ENCODE results near the gene CNGB1. TPM values are rescaled to one million over a fixed set of nuclear protein-coding genes. Genes with fewer than 3 reads are reported as not detected.

Gene CNGB1
- polyA plus RNA-seq, 1 donor (not counting 4 experiments of a cell fraction or from before 2014, with no cell fraction given), result 0.08 TPM

GRCh38 chr16:58018803-58019202 is 47.9 kb upstream of the CNGB1 start:
- H3K4me1 ChIP-seq (ENCODE audit: control insufficient read depth, extremely low read depth, insufficient read depth, low read length), result peaks cover 17% of the 10 kb centered on the region
- H3K79me2 ChIP-seq (ENCODE audit: control insufficient read depth, insufficient read depth, low read length), result no peaks in the 10 kb centered on the region
- dilution Hi-C loops (cut with MboI; ENCODE audit: extremely low pct_ligation_motif_present, low sequenced_read_pairs), result no loop called here
- no peak overlapping the region for H2AFZ ChIP-seq (ENCODE audit: control insufficient read depth, low read length)
- FAIRE-seq (no peak), DNase-seq (ENCODE audit: low read depth, low spot score) (no peak)
- TF ChIP-seq CTCF (optimal IDR thresholded peaks at IDR 0.05 in 1 of 3, IDR thresholded peaks at IDR 0.05 in 1 of 3, conservative IDR thresholded peaks at IDR 0.05 in 1 of 3; ENCODE audit: extremely low read depth in 1 of 3, insufficient read depth in 2 of 3, low read length in 3 of 3) (peak in 1 of 3 experiments; percentile 21), EZH2 (IDR thresholded peaks at IDR 0.05; ENCODE audit: low read length) (no peak)
- peaks cover 5% of the 10 kb centered on the region for H4K20me1 ChIP-seq (ENCODE audit: control insufficient read depth, extremely low read depth, insufficient read depth, low read length)
- no peak overlapping the region for H3K4me3 ChIP-seq (ENCODE audit: control insufficient read depth in 2 of 3, extremely low read depth in 1 of 3, insufficient read depth in 2 of 3, low read depth in 1 of 3, low read length in 3 of 3)
- no peak overlapping the region for H3K9ac ChIP-seq (ENCODE audit: control insufficient read depth, extremely low read depth, insufficient read depth, low read length)
- H3K27ac ChIP-seq (ENCODE audit: control insufficient read depth, insufficient read depth, low read length), result no peak overlapping the region
- peaks cover 3% of the 10 kb centered on the region for H3K9me1 ChIP-seq (ENCODE audit: control insufficient read depth, extremely low read depth, insufficient read depth, low read length)
- H3K4me2 ChIP-seq (ENCODE audit: control insufficient read depth, extremely low read depth, insufficient read depth, low read depth, low read length), result no peak overlapping the region
- H3K27me3 ChIP-seq (ENCODE audit: control insufficient read depth, extremely low read depth, insufficient read depth, low read length), result no peaks in the 10 kb centered on the region
- H3K9me3 ChIP-seq (ENCODE audit: control insufficient read depth, low read depth, low read length), result no peaks in the 10 kb centered on the region
- peaks cover 15 to 20% of the 10 kb centered on the region in 2 experiments for H3K36me3 ChIP-seq (ENCODE audit: control insufficient read depth in 2 of 2, extremely low read depth in 1 of 2, insufficient read depth in 2 of 2, low read length in 2 of 2)

- no peaks in the 10 kb centered on the region for H3K9me3 ChIP-seq (ENCODE audit: control insufficient read depth, low read depth, low read length)
- peaks cover 3% of the 10 kb centered on the region for H3K9me1 ChIP-seq (ENCODE audit: control insufficient read depth, extremely low read depth, insufficient read depth, low read length)
- H3K79me2 ChIP-seq (ENCODE audit: control insufficient read depth, insufficient read depth, low read length), result no peaks in the 10 kb centered on the region
- DNase-seq (ENCODE audit: low read depth, low spot score), result no peak
- H4K20me1 ChIP-seq (ENCODE audit: control insufficient read depth, extremely low read depth, insufficient read depth, low read length), result peaks cover 2% of the 10 kb centered on the region
- H2AFZ ChIP-seq (ENCODE audit: control insufficient read depth, low read length), result no peak overlapping the region
- no peak for FAIRE-seq
- no peak for TF ChIP-seq EZH2 (IDR thresholded peaks at IDR 0.05; ENCODE audit: low read length)
- TF ChIP-seq CTCF (optimal IDR thresholded peaks at IDR 0.05 in 1 of 3, IDR thresholded peaks at IDR 0.05 in 1 of 3, conservative IDR thresholded peaks at IDR 0.05 in 1 of 3; ENCODE audit: extremely low read depth in 1 of 3, insufficient read depth in 2 of 3, low read length in 3 of 3), result no peak
- no peak overlapping the region for H3K9ac ChIP-seq (ENCODE audit: control insufficient read depth, extremely low read depth, insufficient read depth, low read length)
- dilution Hi-C loops (cut with MboI; ENCODE audit: extremely low pct_ligation_motif_present, low sequenced_read_pairs), result no loop called here
- H3K36me3 ChIP-seq (ENCODE audit: control insufficient read depth in 2 of 2, extremely low read depth in 1 of 2, insufficient read depth in 2 of 2, low read length in 2 of 2), result peaks cover 25 to 26% of the 10 kb centered on the region in 2 experiments
- H3K27me3 ChIP-seq (ENCODE audit: control insufficient read depth, extremely low read depth, insufficient read depth, low read length), result no peaks in the 10 kb centered on the region
- no peak overlapping the region for H3K4me2 ChIP-seq (ENCODE audit: control insufficient read depth, extremely low read depth, insufficient read depth, low read depth, low read length)
- H3K4me3 ChIP-seq (ENCODE audit: control insufficient read depth in 2 of 3, extremely low read depth in 1 of 3, insufficient read depth in 2 of 3, low read depth in 1 of 3, low read length in 3 of 3), result no peak overlapping the region
- peaks cover 3% of the 10 kb centered on the region for H3K4me1 ChIP-seq (ENCODE audit: control insufficient read depth, extremely low read depth, insufficient read depth, low read length)
- no peak overlapping the region for H3K27ac ChIP-seq (ENCODE audit: control insufficient read depth, insufficient read depth, low read length)
Observed at GRCh38 chr16:58016840-58017446, 46.0 kb upstream of the CNGB1 start.

Data from keratinocyte (primary cell).